ENCODE data around the gene SMIM7.

SMIM7 gene

DNA sequence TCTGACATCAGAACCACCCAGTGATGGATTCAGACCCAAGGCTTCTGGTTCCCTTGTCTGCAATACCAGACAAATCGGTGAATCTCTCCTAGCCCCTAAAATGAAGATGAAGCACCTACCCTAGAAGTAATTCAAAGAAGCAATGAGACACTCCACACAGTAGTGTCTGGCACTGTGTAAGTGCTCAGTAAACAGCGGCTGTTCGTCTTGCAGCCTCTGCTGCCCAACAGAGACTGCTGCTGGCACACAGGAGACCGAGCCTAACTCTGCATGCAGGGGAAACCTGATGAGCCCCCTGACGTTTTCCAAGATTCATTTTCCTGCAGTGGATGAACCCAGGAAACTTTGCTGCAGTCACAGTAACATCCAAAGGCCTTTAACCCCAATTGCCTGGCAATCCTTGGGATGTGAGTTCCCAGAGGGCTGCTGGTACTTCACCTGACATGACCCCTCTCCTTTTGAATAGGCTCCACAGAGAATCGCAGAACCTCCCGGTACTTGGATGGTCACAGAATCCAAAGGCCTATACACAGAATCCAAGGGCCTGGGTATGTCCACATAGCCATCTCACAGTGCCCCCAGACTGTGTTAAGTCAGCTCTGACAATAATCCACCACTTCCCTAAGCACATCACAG lies 38.7 kb downstream of the SMIM7 start:
- no peak for DNase-seq (ENCODE audit: low read depth)

DNA sequence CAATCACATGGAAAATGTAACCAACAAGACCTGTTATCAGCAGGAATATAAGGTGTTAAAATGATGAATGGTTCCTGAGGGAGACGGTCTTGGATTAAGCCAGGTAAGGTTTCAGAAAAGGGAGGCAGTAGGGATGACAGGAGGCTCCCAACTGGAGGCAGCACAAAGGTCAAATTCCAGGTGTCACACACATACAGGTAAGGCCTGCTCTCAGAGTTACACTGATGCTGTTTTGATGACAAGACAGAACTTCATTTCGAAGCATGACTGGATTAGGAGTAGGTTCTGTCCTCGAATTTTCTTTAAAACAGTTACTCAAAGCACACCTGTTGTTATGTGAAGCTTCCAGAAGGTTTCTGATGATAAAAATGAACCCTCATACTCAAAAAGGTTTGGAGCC lies 39.4 kb downstream of the SMIM7 start:
- no peak for DNase-seq (ENCODE audit: low read depth)

DNA sequence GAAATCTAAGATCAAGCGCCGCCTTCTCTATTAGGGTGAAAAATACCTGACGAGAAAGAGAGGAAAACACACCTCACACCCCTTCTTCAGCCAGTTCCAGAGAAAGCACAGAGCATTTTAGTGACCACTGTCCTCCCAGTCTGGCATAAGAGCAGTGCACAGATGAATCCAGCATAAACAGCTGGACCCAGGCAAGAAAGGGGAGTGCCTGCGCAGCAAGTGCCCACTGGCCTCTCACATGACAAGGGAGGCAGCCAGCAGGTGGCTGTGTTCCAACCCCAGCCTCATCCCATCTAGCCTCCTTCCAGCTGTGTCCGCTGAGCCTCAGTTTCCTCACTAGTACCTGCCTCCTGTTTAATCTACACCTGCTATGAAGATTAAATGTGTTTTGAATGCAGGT lies 39.9 kb downstream of the SMIM7 start:
- no peak for DNase-seq (ENCODE audit: low read depth)

DNA sequence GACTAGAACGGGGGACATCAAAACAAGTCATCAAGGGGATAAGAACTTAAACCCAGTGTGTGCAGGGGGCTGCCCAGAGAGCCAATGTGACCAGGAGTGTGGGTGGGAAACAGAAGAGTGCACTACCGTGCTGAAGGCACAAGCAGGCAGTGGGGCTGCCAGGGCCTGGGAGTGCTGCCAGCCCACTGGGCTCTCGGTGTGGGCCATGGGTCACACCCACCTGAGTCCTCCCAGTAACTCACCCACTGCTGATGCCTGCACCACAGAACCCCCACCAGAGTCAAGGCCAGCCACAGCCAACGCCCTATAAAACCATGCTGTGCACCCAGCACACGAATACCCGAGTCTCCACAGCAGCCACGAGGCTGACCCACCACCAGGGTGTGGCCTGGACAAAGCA lies 40.5 kb downstream of the SMIM7 start:
- peak; percentile 6 for DNase-seq (ENCODE audit: low read depth)

DNA sequence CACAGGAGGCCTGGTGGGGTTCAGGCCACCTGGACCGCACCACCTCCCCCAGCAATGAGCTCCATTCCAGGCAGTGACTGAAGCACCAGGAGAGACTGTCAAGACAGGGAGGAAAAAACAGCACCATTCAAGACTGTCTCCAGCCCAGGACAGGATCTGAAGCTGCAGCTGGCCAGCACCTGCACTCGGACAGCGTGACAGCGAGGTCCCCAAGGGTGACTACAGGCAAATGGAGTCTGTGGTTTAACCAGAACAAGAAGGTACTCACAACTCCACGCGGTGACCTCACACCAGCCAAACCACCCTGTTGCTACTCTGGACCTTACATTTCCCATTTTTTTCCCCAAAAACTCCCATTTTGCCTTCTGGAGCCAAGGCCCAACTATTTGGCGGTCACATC lies 41.7 kb downstream of the SMIM7 start:
- DNase-seq (ENCODE audit: low read depth): no peak

DNA sequence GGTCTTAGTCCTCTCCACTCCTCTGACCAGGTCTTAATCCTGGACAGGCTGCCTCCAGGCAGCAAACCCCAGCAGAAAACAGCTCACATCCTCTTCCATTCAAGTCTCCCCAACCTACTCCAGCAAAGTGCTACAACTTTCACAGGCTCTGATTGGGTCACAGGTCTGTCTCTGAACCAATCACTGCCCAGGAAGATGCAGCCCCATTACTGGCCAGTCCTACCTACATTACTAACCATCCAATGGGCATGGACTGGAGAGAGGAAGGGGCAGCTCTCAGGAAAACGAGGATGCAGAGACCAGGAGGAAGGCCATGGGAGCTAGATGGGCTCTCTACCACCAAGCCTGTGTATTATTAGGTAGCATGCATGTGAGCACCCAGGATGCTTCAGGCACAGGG lies 44.1 kb downstream of the SMIM7 start:
- DNase-seq (ENCODE audit: low read depth): peak; percentile 28

DNA sequence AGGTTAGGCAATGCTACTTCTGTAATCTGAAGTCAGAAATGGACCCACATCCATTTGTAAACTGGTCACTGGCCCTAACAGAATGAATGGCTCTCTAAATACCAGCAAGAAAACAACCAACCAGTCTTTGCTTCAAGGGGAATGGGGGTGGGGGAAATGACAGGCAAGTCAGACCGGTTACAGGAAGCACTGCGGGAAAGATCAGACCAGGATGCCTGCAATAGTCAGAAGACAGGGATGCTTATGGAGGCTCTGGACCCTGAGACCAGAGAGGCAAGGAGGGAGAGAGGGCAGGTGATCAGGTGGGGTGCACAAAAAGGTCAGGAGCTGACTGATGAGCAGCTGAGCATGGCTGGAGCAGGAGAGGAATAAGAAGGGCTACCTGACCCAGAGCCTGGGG lies 45.0 kb downstream of the SMIM7 start:
- DNase-seq (ENCODE audit: low read depth): peak; percentile 28

DNA sequence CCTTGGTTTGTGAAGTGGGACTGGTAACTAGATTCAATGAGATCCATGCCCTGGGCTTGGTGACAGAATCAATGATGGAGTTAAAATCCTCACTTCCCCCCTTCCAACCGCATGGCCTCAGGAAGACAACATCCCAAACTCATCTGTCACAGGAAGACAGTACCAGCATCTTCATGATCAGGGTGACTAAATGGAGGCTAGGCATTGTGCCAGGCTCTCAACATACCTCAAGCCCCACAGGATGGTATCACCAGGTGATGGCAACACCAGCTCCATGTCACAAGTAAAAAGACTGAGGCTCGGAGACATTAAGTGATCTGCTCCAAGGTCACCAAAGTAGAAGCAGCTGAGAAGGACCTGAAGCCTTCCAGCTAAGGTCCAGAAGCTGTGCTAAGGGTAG lies 46.1 kb downstream of the SMIM7 start:
- DNase-seq (ENCODE audit: low read depth): no peak

DNA sequence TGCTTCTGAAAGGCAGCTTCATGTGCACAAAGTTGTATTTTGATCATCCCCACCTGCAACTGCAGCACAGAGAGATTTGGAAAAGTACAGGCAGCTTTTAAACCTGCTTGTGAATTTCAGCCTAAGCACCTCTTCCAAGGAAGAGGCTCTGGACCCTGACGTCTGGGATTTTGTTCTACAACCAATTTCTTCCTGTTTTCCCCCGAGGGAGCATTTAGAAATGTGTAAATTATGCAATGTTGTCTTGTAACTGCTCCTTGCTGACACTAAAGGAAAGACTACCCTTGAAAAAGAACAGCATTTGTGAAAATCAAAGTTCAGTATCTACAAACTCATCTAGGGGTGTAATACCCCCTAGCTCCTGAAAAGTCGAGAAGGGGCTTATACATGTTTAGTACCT lies 47.3 kb downstream of the SMIM7 start:
- DNase-seq (ENCODE audit: low read depth): no peak

DNA sequence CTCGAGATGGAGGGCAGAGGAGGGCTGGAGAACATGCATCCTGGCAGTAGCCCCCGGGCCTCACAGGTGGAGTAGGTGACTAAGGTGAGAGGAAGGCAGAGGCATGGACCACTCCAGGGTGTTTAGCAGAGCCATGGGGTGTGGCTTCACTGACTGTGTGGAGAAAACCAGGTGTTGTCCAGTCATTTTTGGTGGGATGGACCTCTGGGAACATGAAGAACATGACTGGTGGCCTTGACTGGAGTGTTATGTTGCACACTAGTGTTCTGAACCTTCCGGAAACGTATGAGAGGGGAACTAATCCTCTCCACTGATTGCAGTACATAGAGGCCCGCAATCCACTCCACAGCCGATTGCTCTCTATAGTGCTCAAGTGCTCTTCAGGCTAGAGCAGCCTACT lies 48.8 kb downstream of the SMIM7 start:
- no peak for DNase-seq (ENCODE audit: low read depth)

DNA sequence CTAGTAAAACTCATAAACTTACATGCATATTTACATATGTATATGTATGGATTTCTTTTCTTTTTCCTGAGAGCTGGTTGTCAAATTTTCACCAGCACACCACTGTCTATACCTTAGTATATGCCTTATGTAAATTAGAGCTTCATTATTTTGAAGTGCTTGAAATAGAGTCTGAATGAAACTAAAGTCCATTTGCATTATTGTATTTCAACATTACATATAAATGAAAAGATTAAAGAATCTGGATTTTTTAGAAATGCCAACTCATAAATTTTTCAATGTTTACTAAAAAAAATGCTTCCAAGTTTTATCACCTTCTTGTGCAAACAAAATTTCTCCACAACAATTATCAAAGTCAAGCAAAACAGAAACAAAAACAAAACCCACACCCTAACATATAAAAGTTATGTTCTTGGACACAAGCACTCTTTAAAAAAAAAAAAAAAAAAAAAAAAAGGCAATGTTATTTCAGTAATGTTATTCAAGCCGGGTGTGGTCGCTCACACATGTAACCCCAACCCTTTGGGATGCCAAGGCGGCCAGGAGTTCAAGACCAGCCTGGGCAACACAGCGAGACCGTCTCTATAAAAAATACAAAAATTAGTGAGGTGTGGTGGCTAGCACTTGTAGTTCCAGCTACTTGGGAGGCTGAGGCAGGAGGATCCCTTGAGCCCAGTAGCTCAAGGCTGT lies 50.3 kb downstream of the SMIM7 start:
- no peak for DNase-seq (ENCODE audit: low read depth)

DNA sequence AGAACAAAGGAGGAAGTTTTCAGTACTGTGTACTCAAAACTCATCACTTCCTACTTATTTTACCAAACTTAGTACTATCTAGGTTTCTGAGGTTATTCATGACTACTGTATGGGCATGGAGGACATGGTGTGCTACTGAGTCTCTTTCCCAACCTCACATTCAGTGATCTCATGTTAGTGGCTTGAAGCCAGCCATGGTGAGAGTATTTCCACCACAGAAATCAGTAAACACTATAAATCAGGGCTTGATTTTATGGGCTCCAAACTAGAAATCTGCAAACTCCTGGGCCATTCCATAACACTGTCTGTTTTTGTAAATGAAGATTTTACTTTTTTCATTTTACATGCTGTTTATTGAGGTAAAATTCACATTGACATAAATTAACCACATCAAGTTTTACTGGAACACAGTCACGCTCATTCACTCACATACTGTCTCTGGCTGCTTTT lies 51.6 kb downstream of the SMIM7 start:
- peak; percentile 94 for DNase-seq (ENCODE audit: low read depth)

DNA sequence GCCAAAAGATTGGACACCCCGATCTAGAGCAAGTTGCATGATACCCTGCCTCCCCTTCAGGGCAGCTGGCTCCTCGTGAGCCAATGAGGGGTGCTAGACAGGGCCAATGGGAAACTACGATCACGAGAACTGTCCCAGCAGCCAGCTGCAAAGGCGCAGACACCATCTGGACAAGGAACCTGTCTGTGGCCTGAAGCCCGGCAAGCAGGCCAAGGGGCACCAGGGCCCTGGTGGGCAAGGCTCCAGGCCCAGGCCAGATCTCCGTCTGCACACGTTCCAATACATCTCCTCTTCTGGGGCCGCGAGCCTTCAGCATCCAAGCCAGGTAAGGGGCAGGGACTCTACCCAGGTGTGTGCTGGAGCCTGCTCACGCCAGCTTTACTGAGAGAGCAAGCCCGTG lies 52.1 kb downstream of the SMIM7 start:
- DNase-seq (ENCODE audit: low read depth): no peak

DNA sequence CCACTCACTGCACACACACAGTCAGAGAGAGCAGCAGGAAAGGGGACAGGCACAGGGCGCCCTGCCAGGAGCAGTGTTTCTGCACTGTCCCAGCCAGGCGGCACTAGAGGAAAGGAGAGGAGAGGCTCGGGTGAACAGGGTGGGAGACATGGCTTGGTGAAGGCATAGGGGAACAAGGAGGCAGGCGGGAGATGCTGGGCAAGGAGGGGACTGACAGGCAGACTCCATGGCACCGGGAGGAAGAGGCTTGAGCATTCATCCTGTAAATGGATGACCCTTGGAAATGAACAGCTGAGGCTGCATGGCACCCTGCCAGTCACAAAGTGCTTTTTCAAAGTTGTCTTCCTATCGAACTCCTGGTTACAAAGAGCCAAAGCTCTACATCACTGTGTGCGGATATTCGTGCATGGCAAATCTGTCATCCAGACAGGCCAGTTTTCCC lies 54.4 kb downstream of the SMIM7 start:
- no peak for DNase-seq (ENCODE audit: low read depth)

DNA sequence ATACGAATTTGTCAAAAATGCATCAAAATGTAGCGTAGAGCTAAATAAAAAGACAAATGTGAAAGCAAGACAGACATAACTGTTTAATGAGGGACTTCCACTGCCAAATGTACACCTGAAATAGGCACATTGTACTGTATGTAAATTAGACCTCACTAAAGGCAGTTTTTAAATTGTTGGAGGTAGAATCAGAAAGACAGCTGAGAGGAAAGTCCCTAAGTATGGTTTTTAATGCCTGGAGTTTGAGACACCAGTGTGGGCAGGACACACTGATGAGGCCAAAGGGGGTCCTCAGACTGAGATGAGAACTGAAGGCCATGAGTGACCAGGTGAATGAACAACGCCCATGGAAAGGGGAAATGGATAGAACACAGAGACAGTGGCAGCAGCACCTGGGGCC lies 54.8 kb downstream of the SMIM7 start:
- DNase-seq (ENCODE audit: low read depth): no peak

DNA sequence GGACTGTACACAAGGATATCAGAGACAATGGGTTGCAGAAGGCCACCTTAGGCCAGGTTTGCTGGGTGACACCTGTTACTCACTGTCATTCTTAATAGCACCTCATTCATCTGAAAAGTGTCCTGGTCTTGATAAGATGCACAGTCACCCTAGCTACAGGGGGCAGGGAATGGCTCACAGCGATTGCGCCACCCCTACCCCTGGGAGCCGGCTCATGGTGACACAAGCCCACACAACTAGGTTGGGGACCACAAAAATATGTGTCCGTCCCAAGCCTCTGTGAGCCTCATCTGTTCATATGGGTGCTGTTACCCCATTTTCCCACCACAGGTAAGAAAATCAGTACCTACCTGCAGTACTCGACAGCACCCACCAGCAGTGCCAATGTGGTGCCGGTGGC lies 55.3 kb downstream of the SMIM7 start:
- DNase-seq (ENCODE audit: low read depth): no peak

DNA sequence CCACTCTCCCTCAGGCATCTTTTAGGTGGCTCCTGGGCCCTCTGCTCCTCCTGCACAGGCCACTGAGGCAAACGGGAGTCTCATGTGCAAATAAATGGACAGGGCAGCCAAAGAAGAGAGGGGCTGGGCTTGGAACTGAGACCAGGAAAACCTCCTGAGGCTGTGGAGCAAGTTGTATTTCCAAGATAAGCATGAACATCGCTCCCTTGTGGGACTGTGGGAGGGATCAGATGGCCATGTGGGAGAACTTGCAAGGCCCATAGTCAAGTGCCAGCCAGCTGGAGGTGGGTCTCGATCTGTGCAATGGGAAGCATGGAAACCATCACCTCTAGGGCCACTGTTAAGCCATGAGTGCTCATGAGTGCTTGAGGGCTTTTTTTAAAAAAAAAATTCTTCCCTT lies 56.9 kb downstream of the SMIM7 start:
- DNase-seq (ENCODE audit: low read depth): no peak

DNA sequence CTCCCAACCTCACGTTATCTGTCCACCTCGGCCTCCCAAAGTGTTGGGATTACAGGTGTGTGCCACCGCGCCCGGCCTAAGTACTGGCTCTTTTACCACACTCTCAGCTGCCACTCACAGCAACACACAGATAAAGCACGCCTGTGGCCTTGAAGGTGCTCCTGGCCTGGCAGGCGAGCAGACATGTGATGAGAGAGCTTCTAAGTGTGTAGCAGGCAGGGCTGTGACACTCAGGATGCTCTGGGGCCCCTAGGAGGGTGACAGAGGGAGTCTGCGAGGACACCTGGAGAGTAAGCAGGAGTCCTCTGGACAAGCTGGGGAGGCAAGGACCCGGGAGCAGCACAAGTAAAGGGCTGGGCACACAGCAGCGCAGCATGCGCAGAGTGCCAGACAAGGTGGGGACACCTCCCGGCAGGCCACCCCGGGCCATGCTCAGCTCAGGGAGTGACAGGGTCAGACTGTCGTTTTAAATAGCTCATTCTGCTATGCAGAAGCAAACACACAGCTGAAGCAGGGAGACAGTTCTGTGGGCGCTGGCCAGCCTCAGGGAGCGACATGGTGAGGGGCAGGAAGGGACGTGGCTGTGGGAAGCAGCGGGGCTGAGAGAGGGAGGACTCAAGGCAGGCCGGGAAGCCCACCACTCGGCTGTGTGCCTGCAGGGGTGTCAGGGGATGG lies 58.4 kb downstream of the SMIM7 start:
- DNase-seq (ENCODE audit: low read depth): no peak

DNA sequence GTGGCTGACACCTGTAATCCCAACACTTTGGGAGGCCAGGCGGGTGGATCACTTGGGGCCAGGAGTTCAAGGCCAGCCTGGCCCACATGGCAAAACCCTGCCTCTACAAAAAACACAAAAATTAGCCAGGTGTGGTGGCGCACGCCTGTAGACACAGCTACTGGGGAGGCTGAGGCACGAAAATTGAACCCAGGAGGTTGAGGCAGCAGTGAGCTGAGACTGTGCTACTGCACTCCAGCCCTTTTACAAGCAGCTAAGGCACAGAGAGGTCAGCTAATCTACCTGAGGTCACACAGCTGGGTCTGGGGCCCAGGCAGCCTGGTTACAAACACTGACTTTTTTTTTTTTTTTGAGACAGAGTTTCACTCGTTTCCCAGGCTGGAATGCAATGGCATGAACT lies 59.1 kb downstream of the SMIM7 start:
- no peak for DNase-seq (ENCODE audit: low read depth)

DNA sequence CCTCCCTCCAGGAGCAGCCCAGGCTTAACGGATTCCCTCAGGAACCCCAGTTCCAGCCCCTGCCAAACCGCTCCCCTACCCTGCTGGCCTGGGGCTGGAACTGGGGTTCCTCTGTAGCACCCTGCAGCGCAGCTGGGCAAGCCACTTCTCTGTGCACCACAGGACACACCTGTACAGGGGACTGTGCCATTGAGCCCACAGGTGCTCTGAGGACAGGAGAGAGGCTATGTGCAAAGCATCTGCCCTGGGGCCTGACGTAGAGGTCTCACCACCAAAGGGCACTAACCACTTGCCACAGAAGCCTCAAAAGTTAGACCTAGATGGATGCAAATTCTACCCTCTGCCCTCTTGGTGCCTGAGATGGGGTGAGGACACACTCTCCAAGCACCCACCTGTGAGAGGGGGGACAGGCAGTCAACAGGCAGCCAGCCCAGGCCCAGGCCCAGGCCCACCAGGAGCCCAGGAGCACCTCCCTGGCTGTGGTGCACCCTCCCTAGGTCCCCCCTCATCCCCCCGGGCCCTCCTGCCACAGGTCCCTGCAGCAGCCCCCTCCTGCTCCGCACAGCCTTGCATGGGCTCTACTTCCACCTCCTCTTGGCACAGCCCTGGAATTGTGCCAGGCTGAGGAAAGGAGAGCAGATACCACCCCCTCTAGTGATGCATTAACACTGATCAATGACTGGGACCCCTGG lies 60.1 kb downstream of the SMIM7 start:
- DNase-seq (ENCODE audit: low read depth): no peak

DNA sequence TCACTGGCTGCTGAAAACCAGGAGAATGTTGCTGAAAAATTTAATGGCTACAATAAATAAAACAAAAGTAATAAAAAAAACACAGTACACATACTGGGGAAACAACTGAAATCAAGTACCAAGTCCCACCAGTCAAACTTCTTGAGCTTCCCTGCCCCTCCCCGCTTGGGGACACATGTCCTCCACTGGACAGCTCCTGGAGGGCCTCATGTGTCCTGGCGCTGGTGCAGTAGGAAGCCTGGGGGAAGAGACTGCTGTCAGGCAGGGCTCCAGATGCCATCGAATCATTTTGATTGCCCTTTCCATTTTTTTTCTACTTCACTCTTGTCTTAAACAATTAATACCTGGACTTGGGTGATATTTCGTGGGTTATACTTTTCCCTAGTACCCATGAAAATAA lies 61.1 kb downstream of the SMIM7 start:
- no peak for DNase-seq (ENCODE audit: low read depth)

DNA sequence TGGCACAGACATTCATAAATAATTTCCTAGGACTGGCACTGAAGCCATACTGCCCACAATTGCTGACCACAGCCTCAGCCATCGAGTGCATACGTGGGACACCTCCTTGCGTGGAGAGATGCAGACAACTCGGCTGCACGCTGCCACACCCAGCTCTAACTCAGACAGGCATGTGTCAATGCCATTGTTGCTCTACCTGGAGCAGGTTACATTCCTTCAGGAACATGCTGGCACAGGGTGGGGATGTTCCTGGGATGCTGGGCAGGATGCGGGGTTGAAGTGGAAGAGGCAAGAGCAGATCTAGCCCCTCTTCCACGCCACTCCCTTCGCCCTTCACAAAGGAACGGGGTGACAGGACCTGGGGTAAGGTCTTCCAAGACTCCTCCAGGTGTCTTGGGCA lies 63.5 kb downstream of the SMIM7 start:
- DNase-seq (ENCODE audit: low read depth): no peak
